ENCODE results near the gene PNPO. TPM values are rescaled to one million over a fixed set of nuclear protein-coding genes. Genes with fewer than 3 reads are reported as not detected.

The PNPO gene
- total and polyA plus RNA-seq, 2 of the 13 experiments (the other 11 are each of a cell fraction or from before 2014, with no cell fraction given) = 47.9 to 63.3 TPM

DNA sequence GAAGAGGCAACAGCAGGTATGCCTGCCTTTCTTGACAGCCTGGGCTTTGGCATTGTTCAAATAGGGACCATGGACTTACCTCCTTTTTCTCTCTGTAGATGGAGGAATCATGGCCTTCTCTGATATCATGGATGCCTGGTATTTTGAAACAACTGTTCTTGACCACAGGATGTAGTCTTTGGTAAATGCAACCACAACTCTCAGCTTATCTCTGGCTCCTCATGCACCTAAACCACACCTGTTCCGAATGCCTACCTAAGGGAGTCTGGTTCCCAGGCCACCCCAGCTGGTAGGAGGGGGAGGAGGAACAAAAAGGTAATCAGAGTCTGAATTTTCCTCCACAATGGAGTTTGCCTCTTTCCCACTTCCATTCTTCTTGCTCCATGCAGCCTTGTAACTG, 48.3 kb downstream of the PNPO start (continued):
- TF ChIP-seq, protein P1, sequence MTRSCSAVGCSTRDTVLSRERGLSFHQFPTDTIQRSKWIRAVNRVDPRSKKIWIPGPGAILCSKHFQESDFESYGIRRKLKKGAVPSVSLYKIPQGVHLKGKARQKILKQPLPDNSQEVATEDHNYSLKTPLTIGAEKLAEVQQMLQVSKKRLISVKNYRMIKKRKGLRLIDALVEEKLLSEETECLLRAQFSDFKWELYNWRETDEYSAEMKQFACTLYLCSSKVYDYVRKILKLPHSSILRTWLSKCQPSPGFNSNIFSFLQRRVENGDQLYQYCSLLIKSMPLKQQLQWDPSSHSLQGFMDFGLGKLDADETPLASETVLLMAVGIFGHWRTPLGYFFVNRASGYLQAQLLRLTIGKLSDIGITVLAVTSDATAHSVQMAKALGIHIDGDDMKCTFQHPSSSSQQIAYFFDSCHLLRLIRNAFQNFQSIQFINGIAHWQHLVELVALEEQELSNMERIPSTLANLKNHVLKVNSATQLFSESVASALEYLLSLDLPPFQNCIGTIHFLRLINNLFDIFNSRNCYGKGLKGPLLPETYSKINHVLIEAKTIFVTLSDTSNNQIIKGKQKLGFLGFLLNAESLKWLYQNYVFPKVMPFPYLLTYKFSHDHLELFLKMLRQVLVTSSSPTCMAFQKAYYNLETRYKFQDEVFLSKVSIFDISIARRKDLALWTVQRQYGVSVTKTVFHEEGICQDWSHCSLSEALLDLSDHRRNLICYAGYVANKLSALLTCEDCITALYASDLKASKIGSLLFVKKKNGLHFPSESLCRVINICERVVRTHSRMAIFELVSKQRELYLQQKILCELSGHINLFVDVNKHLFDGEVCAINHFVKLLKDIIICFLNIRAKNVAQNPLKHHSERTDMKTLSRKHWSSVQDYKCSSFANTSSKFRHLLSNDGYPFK (CRISPR knock-in tag; IDR thresholded peaks at IDR 0.05; ENCODE audit: borderline replicate concordance) = no peak
- TF ChIP-seq ZNF510 (CRISPR knock-in tag; IDR thresholded peaks at IDR 0.05; ENCODE audit: low read depth) (no peak), CENPX (CRISPR knock-in tag; IDR thresholded peaks at IDR 0.05) (no peak), SMAD9 (CRISPR knock-in tag; IDR thresholded peaks at IDR 0.05) (no peak), KDM1A (CRISPR knock-in tag; IDR thresholded peaks at IDR 0.05) (no peak), NBN (conservative IDR thresholded peaks at IDR 0.05) (no peak), ZNF335 (CRISPR knock-in tag; IDR thresholded peaks at IDR 0.05) (no peak)
- TF ChIP-seq, protein P2, sequence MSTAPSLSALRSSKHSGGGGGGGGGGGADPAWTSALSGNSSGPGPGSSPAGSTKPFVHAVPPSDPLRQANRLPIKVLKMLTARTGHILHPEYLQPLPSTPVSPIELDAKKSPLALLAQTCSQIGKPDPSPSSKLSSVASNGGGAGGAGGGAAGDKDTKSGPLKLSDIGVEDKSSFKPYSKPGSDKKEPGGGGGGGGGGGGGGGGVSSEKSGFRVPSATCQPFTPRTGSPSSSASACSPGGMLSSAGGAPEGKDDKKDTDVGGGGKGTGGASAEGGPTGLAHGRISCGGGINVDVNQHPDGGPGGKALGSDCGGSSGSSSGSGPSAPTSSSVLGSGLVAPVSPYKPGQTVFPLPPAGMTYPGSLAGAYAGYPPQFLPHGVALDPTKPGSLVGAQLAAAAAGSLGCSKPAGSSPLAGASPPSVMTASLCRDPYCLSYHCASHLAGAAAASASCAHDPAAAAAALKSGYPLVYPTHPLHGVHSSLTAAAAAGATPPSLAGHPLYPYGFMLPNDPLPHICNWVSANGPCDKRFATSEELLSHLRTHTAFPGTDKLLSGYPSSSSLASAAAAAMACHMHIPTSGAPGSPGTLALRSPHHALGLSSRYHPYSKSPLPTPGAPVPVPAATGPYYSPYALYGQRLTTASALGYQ (CRISPR knock-in tag; IDR thresholded peaks at IDR 0.05) = no peak
